Lower leg skin (tissue), 4 donors: ENCODE results near the gene POGK. TPM values are rescaled to one million over a fixed set of nuclear protein-coding genes. Genes with fewer than 3 reads are reported as not detected.

ENCODE experiments used
- DNase-seq, 2 donors: peaks; one replicate each; pipeline ENCODE4 v3.0.0-alpha.2; 2019; ENCODE audit warnings: low spot score in 2 of 2
- H3K4me3 ChIP-seq: fragments of 200-600 bp; sonication (generic); 2 replicates; pipeline ENCODE4 v1.5.1; 2017; ENCODE audit warnings: mild to moderate bottlenecking, low read depth; ENCODE audit not compliant: poor library complexity, severe bottlenecking
- POLR2A ChIP-seq, 2 donors: fragments of 450-650 bp; IDR thresholded peaks; one replicate each; pipeline ENCODE4 v1.6.1; 2016 to 2017; ENCODE audit warnings: antibody characterized with exemption in 2 of 2, mild to moderate bottlenecking in 1 of 2, moderate library complexity in 1 of 2
- WGBS, 2 donors: methylation state at CpG; one replicate each; pipeline ENCODE4 v1.1.5; 2018; 5-methylcytosine and 5-hydroxymethylcytosine counted together
- intact Hi-C: fragments of 100-400 bp; cut with DNase I; formaldehyde crosslinking; loops from one replicate; pipeline ENCODE4 v1.15.0; 2023; ENCODE audit warnings: low total_unique reads
- total RNA-seq, 4 donors: library from RNA; depleted of rRNA; stranded (reverse); fragments of >200 nt; gene quantifications; one replicate each; pipeline ENCODE4 v1.1.0, GENCODE V29; 2016
- TF ChIP-seq, protein P1 (sequence below), 3 donors: fragments of 450-650 bp; IDR thresholded peaks; one replicate each; pipeline ENCODE4 v1.5.1; 2016; ENCODE audit warnings: antibody characterized with exemption in 3 of 3, mild to moderate bottlenecking in 3 of 3, moderate library complexity in 2 of 3

Gene POGK
- total RNA-seq, 4 donors from 2014 or later: 30.6 to 43.1 (median 34.0) TPM

DNA sequence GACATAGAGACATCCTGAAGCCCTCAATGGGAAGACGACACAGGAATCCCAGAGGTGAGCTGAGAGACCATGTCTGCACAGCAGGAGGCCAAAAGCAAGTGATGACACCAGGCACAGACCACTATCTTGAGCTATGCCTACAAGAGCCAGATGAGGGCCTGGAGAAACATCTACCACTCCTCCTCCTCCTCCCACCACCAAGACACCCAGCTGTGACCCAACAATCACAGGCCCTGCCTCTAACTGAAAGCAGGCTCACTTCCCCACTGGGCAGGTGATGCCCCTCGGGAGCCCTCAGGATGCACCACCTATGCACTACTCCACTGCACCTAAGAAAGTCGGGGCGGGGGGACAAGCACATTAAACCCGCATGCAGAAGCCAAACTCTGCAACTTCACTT, 20.3 kb downstream of the POGK start:
- WGBS, 2 donors: 76 to 87% methylated on average over 4 to 5 of the region's 5 CpGs

DNA sequence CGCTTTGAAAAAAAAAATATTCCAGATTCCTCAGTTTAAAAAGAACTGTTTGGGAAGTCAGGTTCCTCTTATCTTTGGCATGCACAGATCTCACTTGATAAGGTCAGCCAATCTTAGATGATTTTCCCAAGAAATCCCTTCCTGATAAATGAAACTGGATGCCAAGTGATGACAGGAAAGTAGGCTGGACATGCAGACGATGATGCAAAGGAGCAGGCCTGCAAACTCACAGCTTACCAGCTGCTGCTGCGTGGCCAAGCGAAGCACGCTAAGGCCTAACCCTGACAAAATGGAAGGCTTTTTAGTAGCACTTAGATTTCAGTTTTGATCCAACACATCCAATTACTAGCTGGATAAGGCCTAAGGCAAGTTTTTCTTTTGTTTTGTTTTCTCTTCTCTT, 26.7 kb downstream of the POGK start:
- no peak overlapping the region for H3K4me3 ChIP-seq
- TF ChIP-seq, protein P1, sequence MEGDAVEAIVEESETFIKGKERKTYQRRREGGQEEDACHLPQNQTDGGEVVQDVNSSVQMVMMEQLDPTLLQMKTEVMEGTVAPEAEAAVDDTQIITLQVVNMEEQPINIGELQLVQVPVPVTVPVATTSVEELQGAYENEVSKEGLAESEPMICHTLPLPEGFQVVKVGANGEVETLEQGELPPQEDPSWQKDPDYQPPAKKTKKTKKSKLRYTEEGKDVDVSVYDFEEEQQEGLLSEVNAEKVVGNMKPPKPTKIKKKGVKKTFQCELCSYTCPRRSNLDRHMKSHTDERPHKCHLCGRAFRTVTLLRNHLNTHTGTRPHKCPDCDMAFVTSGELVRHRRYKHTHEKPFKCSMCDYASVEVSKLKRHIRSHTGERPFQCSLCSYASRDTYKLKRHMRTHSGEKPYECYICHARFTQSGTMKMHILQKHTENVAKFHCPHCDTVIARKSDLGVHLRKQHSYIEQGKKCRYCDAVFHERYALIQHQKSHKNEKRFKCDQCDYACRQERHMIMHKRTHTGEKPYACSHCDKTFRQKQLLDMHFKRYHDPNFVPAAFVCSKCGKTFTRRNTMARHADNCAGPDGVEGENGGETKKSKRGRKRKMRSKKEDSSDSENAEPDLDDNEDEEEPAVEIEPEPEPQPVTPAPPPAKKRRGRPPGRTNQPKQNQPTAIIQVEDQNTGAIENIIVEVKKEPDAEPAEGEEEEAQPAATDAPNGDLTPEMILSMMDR (IDR thresholded peaks at IDR 0.05): no peak
- TF ChIP-seq POLR2A (IDR thresholded peaks at IDR 0.05): no peak
- DNase-seq: no peak
- 76 to 85% methylated on average over 5 of the region's 5 CpGs for WGBS, 2 donors
- intact Hi-C loops: no loop called here

More for the DNA sequence above, 20.3 kb downstream of the POGK start:
- DNase-seq: no peak
- intact Hi-C loops: no loop called here
- no peak overlapping the region for H3K4me3 ChIP-seq
- TF ChIP-seq, protein P1 (IDR thresholded peaks at IDR 0.05): no peak
- TF ChIP-seq POLR2A (IDR thresholded peaks at IDR 0.05): no peak

DNA sequence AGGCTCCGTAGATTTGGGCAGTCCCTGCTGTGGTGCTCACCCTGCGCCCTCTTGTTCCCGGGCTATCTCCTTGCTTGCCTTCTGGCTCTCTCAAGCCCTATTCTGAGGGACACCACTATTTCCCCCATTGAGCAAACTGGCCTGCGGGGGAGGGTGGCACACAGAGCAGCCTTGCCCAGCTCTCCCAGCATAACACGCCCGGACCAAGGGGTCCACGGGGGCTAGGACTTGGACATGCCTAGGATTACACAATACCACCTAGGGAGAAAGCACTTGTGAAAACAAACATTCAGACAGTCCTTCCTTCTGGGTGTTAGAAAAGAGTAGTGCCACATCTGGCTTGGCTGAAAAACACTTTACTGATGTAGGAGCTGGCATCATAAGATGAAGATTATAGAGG, 29.4 kb downstream of the POGK start:
- 92 to 97% methylated on average over 6 of the region's 7 CpGs for WGBS, 2 donors
- intact Hi-C loops: no loop called here
- DNase-seq: no peak
- H3K4me3 ChIP-seq: no peak overlapping the region
- TF ChIP-seq, protein P1 (IDR thresholded peaks at IDR 0.05): no peak

DNA sequence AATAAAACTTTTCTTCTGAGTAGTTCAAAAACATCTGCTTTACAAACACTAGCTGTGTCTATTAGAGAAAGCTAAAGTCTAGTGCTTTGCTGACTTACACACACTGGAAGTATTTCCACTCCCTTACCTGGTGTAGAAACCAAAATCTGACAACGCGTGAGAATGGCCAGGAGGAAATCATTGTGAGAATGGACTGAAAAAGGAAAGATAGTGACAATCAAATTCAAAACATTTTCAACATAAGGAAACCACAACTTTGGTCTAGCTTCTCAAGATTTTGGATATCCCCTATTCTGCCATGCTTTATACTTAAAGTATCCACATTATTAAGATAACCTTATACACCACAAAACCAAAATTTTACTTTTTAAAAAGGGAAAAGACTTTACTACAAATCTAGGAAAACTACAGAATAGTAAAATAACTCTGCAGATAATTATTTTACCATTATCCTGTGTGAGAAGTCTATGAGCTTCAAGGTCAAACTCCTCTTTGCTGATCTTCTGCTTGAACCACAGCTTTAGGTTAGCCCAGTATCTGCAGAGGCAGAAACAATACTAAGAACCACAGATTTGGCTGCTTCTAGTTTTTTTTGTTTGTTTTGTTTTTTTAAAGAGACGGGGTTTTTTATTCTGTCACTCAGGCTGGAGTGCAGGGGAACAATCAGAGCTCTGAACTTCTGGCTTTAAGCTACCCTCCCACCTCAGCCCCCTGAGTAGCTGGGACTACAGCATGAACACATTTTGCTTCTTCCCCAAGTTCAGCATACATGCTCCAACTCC, 30.2 kb downstream of the POGK start:
- intact Hi-C loops: no loop called here
- no peak for DNase-seq
- H3K4me3 ChIP-seq: no peak overlapping the region
- 72 to 82% methylated on average over 3 of the region's 3 CpGs for WGBS, 2 donors
- TF ChIP-seq, protein P1 (IDR thresholded peaks at IDR 0.05): no peak
- TF ChIP-seq POLR2A (IDR thresholded peaks at IDR 0.05): no peak

DNA sequence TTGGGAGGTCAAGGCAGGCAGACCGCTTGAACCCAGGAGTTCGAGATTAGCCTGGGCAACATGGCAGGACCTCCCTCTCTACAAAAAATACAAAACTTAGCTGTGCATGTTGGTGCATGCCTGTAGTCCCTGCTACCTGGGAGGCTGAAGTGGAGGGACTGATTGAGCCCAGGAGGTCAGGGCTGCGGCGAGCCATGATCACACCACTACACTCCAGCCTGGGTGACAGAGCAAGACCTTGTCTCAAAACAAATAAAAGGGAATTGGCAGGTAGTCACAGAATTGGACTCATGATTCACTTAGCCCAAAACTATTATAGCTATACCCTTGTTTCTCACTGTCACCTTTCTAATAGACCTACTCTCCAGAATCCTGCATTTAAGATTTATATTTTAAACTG, 31.3 kb downstream of the POGK start:
- intact Hi-C loops: no loop called here
- H3K4me3 ChIP-seq: no peak overlapping the region
- 90% methylated on average over 4 of the region's 4 CpGs for WGBS, 2 donors
- TF ChIP-seq POLR2A (IDR thresholded peaks at IDR 0.05): no peak
- TF ChIP-seq, protein P1 (IDR thresholded peaks at IDR 0.05): no peak
- no peak for DNase-seq

DNA sequence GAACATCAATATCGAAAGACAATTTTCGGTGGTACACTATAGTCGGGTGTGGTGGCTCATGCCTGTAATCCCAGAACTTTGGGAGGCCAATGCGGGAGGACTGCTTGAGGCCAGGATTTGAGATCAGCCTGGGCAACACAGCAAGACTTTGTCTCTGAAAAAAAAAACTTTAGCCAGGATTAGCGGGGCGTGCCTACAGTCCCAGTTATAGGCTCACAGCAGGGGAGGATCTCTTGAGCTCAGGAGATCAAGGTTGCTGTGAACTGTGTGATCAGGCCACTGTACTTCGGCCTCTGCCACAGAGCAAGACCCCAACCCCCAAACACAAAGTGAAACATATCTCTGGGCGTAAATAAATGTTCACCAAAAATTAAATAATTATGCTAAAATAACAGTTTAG, 35.2 kb downstream of the POGK start:
- no peak for DNase-seq
- 92% methylated on average over 8 of the region's 8 CpGs for whole genome bisulfite sequencing, 2 donors
- TF ChIP-seq, protein P1 (IDR thresholded peaks at IDR 0.05): no peak
- no peak for TF ChIP-seq POLR2A (IDR thresholded peaks at IDR 0.05)
- no peak overlapping the region for H3K4me3 ChIP-seq
- intact Hi-C loops: no loop called here
